Transverse colon (tissue), 4 donors: Measurements from ENCODE around the gene CYTH4. TPM values are rescaled to one million over a fixed set of nuclear protein-coding genes. Genes with fewer than 3 reads are reported as not detected.

Source experiments
- DNase-seq: peaks from one replicate; pipeline ENCODE4 v3.0.0-alpha.2; 2019
- H3K27ac ChIP-seq, 4 donors: fragments of 200-600 bp; sonication (generic); 2 replicates each; pipeline ENCODE4 v1.5.1; 2016 to 2018; ENCODE audit warnings: inconsistent platforms in 4 of 4
- H3K27me3 ChIP-seq: fragments of 200-600 bp; sonication (generic); 2 replicates; pipeline ENCODE4 v1.5.1; 2017; ENCODE audit warnings: inconsistent platforms
- H3K36me3 ChIP-seq, 4 donors: fragments of 200-600 bp; sonication (generic); 2 replicates each; pipeline ENCODE4 v1.5.1; 2017 to 2019; ENCODE audit warnings: inconsistent platforms in 4 of 4
- H3K4me1 ChIP-seq, 4 donors: fragments of 200-600 bp; sonication (generic); 2 replicates each; pipeline ENCODE4 v1.5.1; 2017 to 2020; ENCODE audit warnings: inconsistent platforms in 4 of 4
- H3K4me3 ChIP-seq, 4 donors: fragments of 200-600 bp; sonication (generic); 1 replicate in 1 of 4; 2 replicates in 3 of 4; pipeline versions ENCODE4 v1.5.1 to v1.6.1; 2017 to 2019; ENCODE audit warnings: inconsistent platforms in 4 of 4
- H3K9me3 ChIP-seq, 2 donors: fragments of 200-600 bp; sonication (generic); 2 replicates each; pipeline ENCODE4 v1.5.1; 2017 to 2019; ENCODE audit warnings: inconsistent platforms in 2 of 2
- CTCF ChIP-seq, 5 experiments: fragments of 200-600 bp in 3 of 5; fragments of 450-650 bp in 2 of 5; sonication (generic) in 3 of 5; IDR thresholded peaks; 1 replicate in 2 of 5; 2 replicates in 3 of 5; pipeline ENCODE4 v1.5.1; 2016 to 2017; ENCODE audit warnings: antibody characterized with exemption in 5 of 5, inconsistent platforms in 3 of 5, mild to moderate bottlenecking in 2 of 5, moderate library complexity in 1 of 5
- EP300 ChIP-seq: sonication (generic); formaldehyde crosslinking; IDR thresholded peaks from one replicate; pipeline ENCODE4 v1.6.1; 2017; ENCODE audit warnings: antibody characterized with exemption, low read depth
- POLR2A ChIP-seq: fragments of 450-650 bp; IDR thresholded peaks from one replicate; pipeline ENCODE4 v1.6.1; 2016; ENCODE audit warnings: antibody characterized with exemption, mild to moderate bottlenecking, moderate library complexity
- POLR2AphosphoS5 ChIP-seq, 3 donors: sonication (generic); formaldehyde crosslinking; IDR thresholded peaks; one replicate each; pipeline ENCODE4 v1.6.1; 2016; ENCODE audit warnings: antibody characterized with exemption in 3 of 3
- WGBS, 2 donors: methylation state at CpG; one replicate each; pipeline ENCODE4 v1.1.5; 2018; ENCODE audit warnings: low coverage in 1 of 2; 5-methylcytosine and 5-hydroxymethylcytosine counted together
- in situ Hi-C, 4 donors: fragments of 200-750 bp; cut with MboI; loops; one replicate each; pipeline versions ENCODE4 v1.15.0 to v1.15.1; 2017; ENCODE audit warnings: low sequenced_read_pairs in 3 of 4, low pct_ligation_motif_present in 1 of 4, low pct_unique_long_range_greater_than_20kb in 1 of 4
- intact Hi-C: fragments of 100-400 bp; cut with DNase I; formaldehyde crosslinking; loops from one replicate; pipeline ENCODE4 v1.15.1; 2023; ENCODE audit warnings: low total_unique reads
- total RNA-seq, 4 donors: library from RNA; depleted of rRNA; stranded (reverse); fragments of >200 nt; gene quantifications; one replicate each; pipeline ENCODE4 v1.1.0, GENCODE V29; 2016

CYTH4 gene
- total RNA-seq, 4 donors from 2014 or later, result 1.4 to 26.9 (median 10.6) TPM

- in situ Hi-C loops (no loop called here), intact Hi-C loops (no loop called here)
- peak overlapping the region; percentile 73 to 82 (median 79) for H3K27ac ChIP-seq
- no peaks in the 10 kb centered on the region for H3K4me1 ChIP-seq
- H3K27me3 ChIP-seq, result peaks cover 23% of the 10 kb centered on the region
- no peaks in the 10 kb centered on the region for H3K36me3 ChIP-seq
- peak; percentile 63 for DNase-seq
- 10 to 39% methylated on average over 2 to 13 of the region's 14 CpGs for WGBS, 2 donors
- peak overlapping the region in 1 of 4 donors; percentile 52 for H3K4me3 ChIP-seq
- TF ChIP-seq EP300, result no peak
- H3K9me3 ChIP-seq, result no peaks in the 10 kb centered on the region
Measured at GRCh38 chr22:37284805-37285355, 2.6 kb downstream of the CYTH4 start.

- no peak overlapping the region for H3K27ac ChIP-seq
Measured at GRCh38 chr22:37285937-37286336, 3.6 kb downstream of the CYTH4 start.

GRCh38 chr22:37287550-37287951, 5.2 kb downstream of the CYTH4 start:
- DNase-seq, result no peak
- H3K27ac ChIP-seq, result no peak overlapping the region
- 75 to 93% methylated on average over 4 to 10 of the region's 10 CpGs for WGBS, 2 donors
- H3K4me1 ChIP-seq, result no peaks in the 10 kb centered on the region
- H3K36me3 ChIP-seq, result no peaks in the 10 kb centered on the region
- in situ Hi-C loops, result no loop called here
- H3K4me3 ChIP-seq, result no peak overlapping the region
- H3K9me3 ChIP-seq, result no peaks in the 10 kb centered on the region
- TF ChIP-seq POLR2A (no peak), CTCF (IDR thresholded peaks at IDR 0.05) (no peak), EP300 (no peak), POLR2AphosphoS5 (IDR thresholded peaks at IDR 0.05) (no peak)
- intact Hi-C loops, result no loop called here
- peaks cover 16% of the 10 kb centered on the region for H3K27me3 ChIP-seq

More at GRCh38 chr22:37285937-37286336, 3.6 kb downstream of the CYTH4 start:
- TF ChIP-seq EP300 (no peak), POLR2AphosphoS5 (IDR thresholded peaks at IDR 0.05) (no peak), CTCF (IDR thresholded peaks at IDR 0.05) (no peak), POLR2A (no peak)
- no peaks in the 10 kb centered on the region for H3K36me3 ChIP-seq
- H3K27me3 ChIP-seq, result peaks cover 20% of the 10 kb centered on the region
- H3K9me3 ChIP-seq, result no peaks in the 10 kb centered on the region
- 85 to 100% methylated on average over 2 to 10 of the region's 10 CpGs for WGBS, 2 donors
- H3K4me1 ChIP-seq, result no peaks in the 10 kb centered on the region
- in situ Hi-C loops (no loop called here), intact Hi-C loops (no loop called here)
- no peak overlapping the region for H3K4me3 ChIP-seq
- no peak for DNase-seq

GRCh38 chr22:37288521-37288920, 6.2 kb downstream of the CYTH4 start:
- TF ChIP-seq POLR2AphosphoS5 (IDR thresholded peaks at IDR 0.05), result no peak
- no peak for TF ChIP-seq POLR2A
- no peak for TF ChIP-seq CTCF (IDR thresholded peaks at IDR 0.05)
- no peak for TF ChIP-seq EP300
- intact Hi-C loops, result no loop called here
- in situ Hi-C loops, result no loop called here
- Histone ChIP-seq H3K27me3 (peaks cover 6% of the 10 kb centered on the region), H3K4me1 (no peaks in the 10 kb centered on the region), H3K27ac (no peak overlapping the region), H3K4me3 (no peak overlapping the region), H3K36me3 (no peaks in the 10 kb centered on the region), H3K9me3 (no peaks in the 10 kb centered on the region)
- WGBS, 2 donors, result 93% methylated on average over 7 of the region's 7 CpGs; no CpG with 5 or more reads in 1 of the 2 donors
- no peak for DNase-seq

- Histone ChIP-seq H3K36me3 (no peaks in the 10 kb centered on the region), H3K4me3 (no peak overlapping the region), H3K27ac (no peak overlapping the region), H3K4me1 (no peaks in the 10 kb centered on the region), H3K9me3 (no peaks in the 10 kb centered on the region), H3K27me3 (no peaks in the 10 kb centered on the region)
- in situ Hi-C loops, result no loop called here
- 83 to 93% methylated on average over 2 to 7 of the region's 7 CpGs for WGBS, 2 donors
- no peak for DNase-seq
- intact Hi-C loops, result no loop called here
- TF ChIP-seq POLR2A, result no peak
Measured at GRCh38 chr22:37289156-37289735, 6.9 kb downstream of the CYTH4 start.
